Panc1 (cell line): Measurements from ENCODE around the gene TBC1D22A. TPM values are rescaled to one million over a fixed set of nuclear protein-coding genes. Genes with fewer than 3 reads are reported as not detected.

ENCODE experiments used
- ATAC-seq: fragments of 200-7000 bp; cut with Tn5 transposase; 2 replicates; pipeline ENCODE4 v1.9.1; 2020; ENCODE audit warnings: mild to moderate bottlenecking, moderate library complexity
- BruUV-seq: library from RNA; stranded (reverse); fragments of 400-500 nt; replicated peaks from 2 replicates; lab custom pipeline; 2021; lab: Mats Ljungman, UMichigan
- CTCF ChIA-PET: fragments of 300-600 bp; sonication (Branson Sonifier 250); formaldehyde crosslinking; loops from one replicate; lab custom pipeline; 2022; ENCODE audit warnings: antibody characterized with exemption; lab: Charles Lee
- POLR2A ChIA-PET: fragments of 300-600 bp; sonication (Branson Sonifier 250); formaldehyde crosslinking; loops from one replicate; lab custom pipeline; 2022; ENCODE audit warnings: antibody characterized with exemption; lab: Charles Lee
- DNase-seq: peaks from one replicate; pipeline ENCODE4 v3.0.0-alpha.2; 2010; ENCODE audit warnings: low read depth, low spot score
- H3K27ac ChIP-seq: 2 replicates; pipeline ENCODE4 v1.5.1; 2011; ENCODE audit warnings: mild to moderate bottlenecking, low read length, inconsistent platforms
- H3K27me3 ChIP-seq: fragments of 200-500 bp; sonication (Bioruptor generic); 2 replicates; pipeline ENCODE4 v1.6.0; 2014; ENCODE audit warnings: low read length, inconsistent platforms; ENCODE audit not compliant: control insufficient read depth, insufficient read depth
- H3K36me3 ChIP-seq: fragments of 200-500 bp; sonication (Bioruptor generic); 2 replicates; pipeline ENCODE4 v1.5.1; 2014; ENCODE audit warnings: inconsistent platforms, mild to moderate bottlenecking, low read length, moderate library complexity; ENCODE audit not compliant: control insufficient read depth, insufficient read depth
- H3K4me1 ChIP-seq: 2 replicates; pipeline ENCODE4 v1.5.1; 2011; ENCODE audit warnings: inconsistent platforms, mild to moderate bottlenecking, low read length, moderate library complexity; ENCODE audit not compliant: control insufficient read depth, insufficient read depth
- H3K4me3 ChIP-seq, 2 experiments: 2 replicates each; pipeline ENCODE4 v1.5.1; 2011 to 2012; ENCODE audit warnings: low read depth in 2 of 2, low read length in 2 of 2, mild to moderate bottlenecking in 2 of 2, inconsistent platforms in 1 of 2, moderate library complexity in 1 of 2
- H3K9me3 ChIP-seq: fragments of 200-500 bp; sonication (Bioruptor generic); 2 replicates; pipeline ENCODE4 v1.5.1; 2014; ENCODE audit warnings: low read depth, mild to moderate bottlenecking, inconsistent platforms, low read length, moderate library complexity; ENCODE audit not compliant: control insufficient read depth, insufficient read depth
- POLR2AphosphoS5 ChIP-seq: IDR thresholded peaks from 2 replicates; pipeline ENCODE4 v1.6.1; 2012; ENCODE audit warnings: mild to moderate bottlenecking, low read depth, low read length, moderate library complexity
- SIN3A ChIP-seq: IDR thresholded peaks from 2 replicates; pipeline ENCODE4 v1.6.1; 2012; ENCODE audit warnings: low read depth, mild to moderate bottlenecking, low read length, moderate library complexity, borderline replicate concordance; ENCODE audit not compliant: insufficient read depth
- TCF7L2 ChIP-seq: IDR thresholded peaks from 2 replicates; pipeline ENCODE4 v1.6.1; 2011; ENCODE audit warnings: mild to moderate bottlenecking, low read depth, low read length, inconsistent platforms
- in situ Hi-C: cut with HindIII; loops from 2 replicates; pipeline ENCODE4 v1.10.0; 2016; ENCODE audit warnings: low sequenced_read_pairs, low pct_unique_long_range_greater_than_20kb
- intact Hi-C: fragments of 100-400 bp; cut with micrococcal nuclease; formaldehyde crosslinking; loops from one replicate; pipeline ENCODE4 v1.10.0; 2022; ENCODE audit not compliant: unreplicated experiment
- total RNA-seq: library from RNA; stranded (reverse); gene quantifications from one replicate; pipeline ENCODE4 v1.2.1, GENCODE V29; 2021; ENCODE audit not compliant: unreplicated experiment
- TF ChIP-seq, protein P1 (sequence below): fragments of 450-650 bp; IDR thresholded peaks from 2 replicates; pipeline ENCODE4 v1.5.1; 2017; ENCODE audit warnings: mild to moderate bottlenecking
- TF ChIP-seq, protein P2 (sequence below), 2 experiments: IDR thresholded peaks; 2 replicates each; pipeline ENCODE4 v1.6.1; 2011 to 2012; ENCODE audit warnings: low read depth in 2 of 2, control low read depth in 1 of 2, low read length in 1 of 2, mild to moderate bottlenecking in 1 of 2, moderate library complexity in 1 of 2; ENCODE audit not compliant: insufficient read depth in 1 of 2

Gene TBC1D22A
- total RNA-seq, 1 experiment from 2014 or later: 28.7 TPM

DNA sequence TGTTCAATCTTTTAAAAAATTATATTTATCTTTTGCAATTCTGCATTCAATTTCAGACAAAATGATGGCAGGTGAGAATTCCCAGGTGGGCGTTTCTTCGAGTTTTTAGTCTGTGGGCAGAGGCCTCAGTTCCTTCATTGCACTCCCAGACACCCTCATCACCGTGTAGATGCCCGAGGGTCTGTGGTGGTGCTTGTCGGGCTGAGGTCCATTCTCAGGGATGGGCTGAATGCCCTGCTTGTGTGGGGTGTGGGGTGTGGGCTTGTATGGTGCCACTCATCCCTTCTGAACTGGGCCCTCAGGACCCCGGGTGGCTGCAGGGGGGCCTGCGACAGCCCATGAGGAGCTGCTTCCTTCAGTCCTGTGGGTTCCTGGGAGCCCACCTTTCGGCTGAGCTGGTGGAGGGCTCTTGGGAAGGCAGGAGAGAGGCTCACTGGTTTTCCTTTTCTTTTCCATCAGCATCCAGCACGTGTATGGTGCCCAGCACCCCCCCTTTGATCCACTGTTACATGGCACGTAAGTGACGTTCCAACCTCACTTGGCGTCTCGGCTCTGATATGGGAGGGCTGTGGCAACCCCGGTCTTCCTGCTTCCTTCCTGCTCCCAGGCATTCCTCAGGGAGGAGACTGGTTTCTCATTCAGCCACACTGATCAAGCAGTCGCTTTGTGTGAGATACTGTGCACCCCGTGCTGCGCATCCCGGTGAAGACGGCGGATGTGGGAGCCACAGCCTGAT is 29.8 kb downstream of the TBC1D22A start:
- no peak overlapping the region for H3K27ac ChIP-seq
- H3K27me3 ChIP-seq: no peaks in the 10 kb centered on the region
- ChIA-PET POLR2A (no interaction called here), CTCF (no interaction called here)
- no TSS peak for BruUV-seq
- no peaks in the 10 kb centered on the region for H3K4me1 ChIP-seq
- no peak overlapping the region for H3K4me3 ChIP-seq
- H3K36me3 ChIP-seq: no peaks in the 10 kb centered on the region
- no peaks in the 10 kb centered on the region for H3K9me3 ChIP-seq
- no peak for DNase-seq
- no peak for ATAC-seq
- no peak for TF ChIP-seq POLR2AphosphoS5
- TF ChIP-seq, protein P1, sequence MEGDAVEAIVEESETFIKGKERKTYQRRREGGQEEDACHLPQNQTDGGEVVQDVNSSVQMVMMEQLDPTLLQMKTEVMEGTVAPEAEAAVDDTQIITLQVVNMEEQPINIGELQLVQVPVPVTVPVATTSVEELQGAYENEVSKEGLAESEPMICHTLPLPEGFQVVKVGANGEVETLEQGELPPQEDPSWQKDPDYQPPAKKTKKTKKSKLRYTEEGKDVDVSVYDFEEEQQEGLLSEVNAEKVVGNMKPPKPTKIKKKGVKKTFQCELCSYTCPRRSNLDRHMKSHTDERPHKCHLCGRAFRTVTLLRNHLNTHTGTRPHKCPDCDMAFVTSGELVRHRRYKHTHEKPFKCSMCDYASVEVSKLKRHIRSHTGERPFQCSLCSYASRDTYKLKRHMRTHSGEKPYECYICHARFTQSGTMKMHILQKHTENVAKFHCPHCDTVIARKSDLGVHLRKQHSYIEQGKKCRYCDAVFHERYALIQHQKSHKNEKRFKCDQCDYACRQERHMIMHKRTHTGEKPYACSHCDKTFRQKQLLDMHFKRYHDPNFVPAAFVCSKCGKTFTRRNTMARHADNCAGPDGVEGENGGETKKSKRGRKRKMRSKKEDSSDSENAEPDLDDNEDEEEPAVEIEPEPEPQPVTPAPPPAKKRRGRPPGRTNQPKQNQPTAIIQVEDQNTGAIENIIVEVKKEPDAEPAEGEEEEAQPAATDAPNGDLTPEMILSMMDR: no peak
- TF ChIP-seq SIN3A: no peak
- TF ChIP-seq, protein P2, sequence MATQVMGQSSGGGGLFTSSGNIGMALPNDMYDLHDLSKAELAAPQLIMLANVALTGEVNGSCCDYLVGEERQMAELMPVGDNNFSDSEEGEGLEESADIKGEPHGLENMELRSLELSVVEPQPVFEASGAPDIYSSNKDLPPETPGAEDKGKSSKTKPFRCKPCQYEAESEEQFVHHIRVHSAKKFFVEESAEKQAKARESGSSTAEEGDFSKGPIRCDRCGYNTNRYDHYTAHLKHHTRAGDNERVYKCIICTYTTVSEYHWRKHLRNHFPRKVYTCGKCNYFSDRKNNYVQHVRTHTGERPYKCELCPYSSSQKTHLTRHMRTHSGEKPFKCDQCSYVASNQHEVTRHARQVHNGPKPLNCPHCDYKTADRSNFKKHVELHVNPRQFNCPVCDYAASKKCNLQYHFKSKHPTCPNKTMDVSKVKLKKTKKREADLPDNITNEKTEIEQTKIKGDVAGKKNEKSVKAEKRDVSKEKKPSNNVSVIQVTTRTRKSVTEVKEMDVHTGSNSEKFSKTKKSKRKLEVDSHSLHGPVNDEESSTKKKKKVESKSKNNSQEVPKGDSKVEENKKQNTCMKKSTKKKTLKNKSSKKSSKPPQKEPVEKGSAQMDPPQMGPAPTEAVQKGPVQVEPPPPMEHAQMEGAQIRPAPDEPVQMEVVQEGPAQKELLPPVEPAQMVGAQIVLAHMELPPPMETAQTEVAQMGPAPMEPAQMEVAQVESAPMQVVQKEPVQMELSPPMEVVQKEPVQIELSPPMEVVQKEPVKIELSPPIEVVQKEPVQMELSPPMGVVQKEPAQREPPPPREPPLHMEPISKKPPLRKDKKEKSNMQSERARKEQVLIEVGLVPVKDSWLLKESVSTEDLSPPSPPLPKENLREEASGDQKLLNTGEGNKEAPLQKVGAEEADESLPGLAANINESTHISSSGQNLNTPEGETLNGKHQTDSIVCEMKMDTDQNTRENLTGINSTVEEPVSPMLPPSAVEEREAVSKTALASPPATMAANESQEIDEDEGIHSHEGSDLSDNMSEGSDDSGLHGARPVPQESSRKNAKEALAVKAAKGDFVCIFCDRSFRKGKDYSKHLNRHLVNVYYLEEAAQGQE (IDR thresholded peaks at IDR 0.05; ENCODE audit: insufficient read depth in 1 of 2, low read depth in 2 of 2, low read length in 1 of 2): no peak
- no peak for TF ChIP-seq TCF7L2
- in situ Hi-C loops (no loop called here), intact Hi-C loops (no loop called here)

DNA sequence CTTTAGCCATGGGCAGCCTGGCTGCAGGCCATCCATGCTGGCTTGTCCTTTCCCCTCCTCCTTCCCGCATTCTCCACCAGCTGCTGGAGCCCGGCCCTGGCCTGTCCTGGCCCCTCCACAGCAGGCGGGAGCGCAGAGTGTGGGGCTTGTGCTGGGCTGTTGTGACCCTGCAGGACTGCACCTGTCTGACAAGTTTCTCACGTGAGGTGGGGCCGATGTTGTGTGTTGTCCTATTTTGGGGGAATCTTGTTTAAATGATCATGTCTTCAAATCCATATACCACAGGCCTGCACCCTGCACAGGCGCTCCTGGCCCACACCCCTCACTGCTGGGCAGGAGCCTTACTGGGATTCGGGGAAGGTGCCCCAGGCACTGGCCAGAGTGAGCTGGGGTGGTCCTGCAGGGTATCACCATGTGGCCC is 30.4 kb downstream of the TBC1D22A start:
- H3K4me3 ChIP-seq: no peak overlapping the region
- H3K4me1 ChIP-seq: no peaks in the 10 kb centered on the region
- DNase-seq (no peak), ATAC-seq (no peak)
- no peak for TF ChIP-seq SIN3A
- TF ChIP-seq, protein P2 (IDR thresholded peaks at IDR 0.05; ENCODE audit: insufficient read depth in 1 of 2, low read depth in 2 of 2, low read length in 1 of 2): no peak
- TF ChIP-seq, protein P1: no peak
- TF ChIP-seq TCF7L2: no peak
- TF ChIP-seq POLR2AphosphoS5: no peak
- no peak overlapping the region for H3K27ac ChIP-seq
- BruUV-seq: no TSS peak
- in situ Hi-C loops (no loop called here), intact Hi-C loops (no loop called here)
- ChIA-PET CTCF (no interaction called here), POLR2A (interaction anchor here (0.5 kb wide), 1 partner anchor 12 kb away, joined by 11 read pairs; no protein-coding TSS in a partner anchor)
- H3K36me3 ChIP-seq: no peaks in the 10 kb centered on the region
- no peaks in the 10 kb centered on the region for H3K27me3 ChIP-seq
- H3K9me3 ChIP-seq: no peaks in the 10 kb centered on the region
